GM12878 (cell line): Measurements from ENCODE around the gene EPHB1. TPM values are rescaled to one million over a fixed set of nuclear protein-coding genes. Genes with fewer than 3 reads are reported as not detected.

Experiments used
- ATAC-seq: fragments of 200-7000 bp; cut with Tn5 transposase; 3 replicates; pipeline ENCODE4 v1.9.1; 2020; ENCODE audit warnings: mild to moderate bottlenecking, moderate library complexity
- BruUV-seq: library from RNA; stranded (reverse); fragments of 400-500 nt; replicated peaks from 2 replicates; lab custom pipeline; 2021; lab: Mats Ljungman, UMichigan
- CTCF ChIA-PET: fragments of 300-600 bp; sonication (Branson Sonifier 250); formaldehyde crosslinking; extraction: SDS; loops from one replicate; lab custom pipeline; 2021; ENCODE audit warnings: inconsistent platforms; lab: Yijun Ruan, JAX
- POLR2A ChIA-PET: fragments of 350-600 bp; formaldehyde crosslinking; extraction: SDS; loops from one replicate; lab custom pipeline; 2021; ENCODE audit warnings: inconsistent platforms; lab: Charles Lee
- RAD21 ChIA-PET: fragments of 300-600 bp; sonication (Branson Sonifier 250); formaldehyde crosslinking; loops from one replicate; lab custom pipeline; 2023; ENCODE audit warnings: antibody characterized with exemption; ENCODE audit not compliant: unreplicated experiment; lab: Charles Lee
- SMC1A ChIA-PET: fragments of 300-600 bp; sonication (Branson Sonifier 250); formaldehyde crosslinking; loops from one replicate; lab custom pipeline; 2023; ENCODE audit not compliant: unreplicated experiment, uncharacterized antibody; lab: Charles Lee
- DNase-seq: peaks from one replicate; pipeline ENCODE4 v3.0.0-alpha.2; 2011; ENCODE audit warnings: low read depth, low spot score
- FAIRE-seq: peaks from 3 replicates; lab custom pipeline; 2011; peaks lifted over from hg19 to GRCh38; lab: Jason Lieb, UNC
- H2AFZ ChIP-seq: 2 replicates; pipeline ENCODE4 v1.6.0; 2011; ENCODE audit warnings: low read depth, low read length, control low read depth; ENCODE audit not compliant: control insufficient read depth
- H3K27ac ChIP-seq: 2 replicates; pipeline ENCODE4 v1.5.1; 2011; ENCODE audit warnings: control low read depth; ENCODE audit not compliant: control insufficient read depth, insufficient read depth
- H3K27me3 ChIP-seq, 2 experiments: replicated peaks in 1 of 2; 2 replicates each; pipeline versions ENCODE4 v1.6.0 to v1.6.1; 2011; ENCODE audit warnings: low read length in 1 of 2; ENCODE audit not compliant: control insufficient read depth in 2 of 2, insufficient read depth in 2 of 2
- H3K36me3 ChIP-seq, 2 experiments: 2 replicates each; pipeline ENCODE4 v1.5.1; 2011; ENCODE audit warnings: low read length in 1 of 2; ENCODE audit not compliant: control insufficient read depth in 2 of 2, insufficient read depth in 2 of 2
- H3K4me1 ChIP-seq: 2 replicates; pipeline ENCODE4 v1.6.1; 2011; ENCODE audit warnings: mild to moderate bottlenecking, low read length, moderate library complexity, mixed read lengths; ENCODE audit not compliant: control insufficient read depth, insufficient read depth
- H3K4me2 ChIP-seq: 2 replicates; pipeline ENCODE4 v1.6.0; 2011; ENCODE audit warnings: control low read depth; ENCODE audit not compliant: control insufficient read depth, insufficient read depth
- H3K4me3 ChIP-seq: fragments of 200-600 bp; sonication (generic); 2 replicates; pipeline ENCODE4 v1.5.1; 2016
- H3K79me2 ChIP-seq: 2 replicates; pipeline ENCODE4 v1.6.0; 2011; ENCODE audit warnings: low read length; ENCODE audit not compliant: control insufficient read depth, insufficient read depth
- H3K9ac ChIP-seq: 2 replicates; pipeline ENCODE4 v1.8.0; 2011; ENCODE audit warnings: low read length, control low read depth, mixed read lengths; ENCODE audit not compliant: control insufficient read depth, insufficient read depth
- H3K9me3 ChIP-seq: replicated peaks from 3 replicates; pipeline ENCODE4 v1.5.1; 2011; ENCODE audit warnings: mild to moderate bottlenecking, low read length; ENCODE audit not compliant: control insufficient read depth, insufficient read depth
- H4K20me1 ChIP-seq: 2 replicates; pipeline ENCODE4 v1.6.0; 2011; ENCODE audit not compliant: control insufficient read depth, insufficient read depth
- BCLAF1 ChIP-seq: fragments of 450-650 bp; IDR thresholded peaks from 2 replicates; pipeline ENCODE4 v1.6.1; 2017; ENCODE audit warnings: antibody characterized with exemption, mild to moderate bottlenecking, moderate library complexity
- BRCA1 ChIP-seq: IDR thresholded peaks from 2 replicates; pipeline ENCODE4 v1.6.1; 2011; ENCODE audit warnings: low read depth, low read length, improper control_type of control experiment
- CBX5 ChIP-seq: sonication (generic); IDR thresholded peaks from 2 replicates; pipeline ENCODE4 v1.6.1; 2016; ENCODE audit warnings: low read depth, moderate library complexity, mild to moderate bottlenecking, inconsistent platforms
- CREM ChIP-seq: IDR thresholded peaks from 2 replicates; pipeline ENCODE4 v1.6.1; 2014; ENCODE audit warnings: antibody characterized with exemption, low read depth
- ESRRA ChIP-seq: IDR thresholded peaks from 2 replicates; pipeline ENCODE4 v1.6.1; 2012; ENCODE audit warnings: mild to moderate bottlenecking, low read length, improper control_type of control experiment
- GABPA ChIP-seq: IDR thresholded peaks from 2 replicates; pipeline ENCODE4 v1.6.1; 2014; ENCODE audit warnings: antibody characterized with exemption, low read depth, mild to moderate bottlenecking, inconsistent platforms
- GATAD2B ChIP-seq: fragments of 450-650 bp; conservative IDR thresholded peaks from 2 replicates; pipeline ENCODE4 v1.6.1; 2017; ENCODE audit warnings: low read depth, mild to moderate bottlenecking, moderate library complexity
- HSF1 ChIP-seq: fragments of 150-350 bp; IDR thresholded peaks from 2 replicates; pipeline ENCODE4 v1.6.1; 2014; ENCODE audit warnings: mild to moderate bottlenecking, low read depth, low read length
- IRF4 ChIP-seq: IDR thresholded peaks from 2 replicates; pipeline ENCODE4 v1.6.1; 2011; ENCODE audit warnings: low read depth, low read length
- IRF5 ChIP-seq: fragments of 450-650 bp; IDR thresholded peaks from 2 replicates; pipeline ENCODE4 v1.6.1; 2017; ENCODE audit warnings: borderline replicate concordance
- MTA3 ChIP-seq: IDR thresholded peaks from 2 replicates; pipeline ENCODE4 v1.6.1; 2012; ENCODE audit warnings: low read length, inconsistent platforms, borderline replicate concordance
- NFXL1 ChIP-seq: fragments of 450-650 bp; IDR thresholded peaks from 2 replicates; pipeline ENCODE4 v1.6.1; 2017; ENCODE audit warnings: antibody characterized with exemption, mild to moderate bottlenecking, borderline replicate concordance
- SMARCA5 ChIP-seq: fragments of 450-650 bp; IDR thresholded peaks from 2 replicates; pipeline ENCODE4 v1.6.1; 2017; ENCODE audit warnings: mild to moderate bottlenecking
- SMC3 ChIP-seq: IDR thresholded peaks from 2 replicates; pipeline ENCODE4 v1.6.1; 2011; ENCODE audit warnings: low read length, improper control_type of control experiment, borderline replicate concordance
- WGBS: methylation state at CpG from one replicate; pipeline ENCODE4 v1.1.6; 2016; ENCODE audit warnings: low lambda C conversion rate; ENCODE audit not compliant: insufficient replicate concordance, insufficient coverage; ENCODE audit errors: missing lambda C conversion rate; 5-methylcytosine and 5-hydroxymethylcytosine counted together
- in situ Hi-C: fragments of 300-500 bp; cut with MboI; formaldehyde crosslinking; loops from 9 replicates; pipeline ENCODE4 v1.14.3; 2018; ENCODE audit warnings: mixed read lengths
- intact Hi-C: fragments of 100-400 bp; cut with micrococcal nuclease; formaldehyde crosslinking; loops from one replicate; pipeline ENCODE4 v1.14.2; 2022; ENCODE audit not compliant: unreplicated experiment
- polyA plus RNA-seq, 11 experiments: library from polyadenylated mRNA; depleted of rRNA in 4 of 11; unstranded in 6 of 11; stranded (reverse) in 5 of 11; fragments of >200 nt; fragmentation: Nextera tagmentation in 4 of 11; fragmentation: Illumina TruSeq in 1 of 11; extraction: Ambion mirVana in 4 of 11; extraction: Trizol in 1 of 11; gene quantifications; 1 replicate in 1 of 11; 2 replicates in 10 of 11; pipeline versions ENCODE4 v1.2.1 to v1.2.3, GENCODE V29; 2011 to 2016; ENCODE audit warnings: inconsistent platforms in 2 of 11, missing spikeins in 2 of 11, low read depth in 1 of 11
- total RNA-seq, 4 experiments: library from RNA; depleted of rRNA in 3 of 4; stranded (reverse); fragments of >200 nt in 3 of 4; fragmentation: Illumina TruSeq in 1 of 4; extraction: Trizol in 1 of 4; gene quantifications; 2 replicates each; pipeline versions ENCODE4 v1.2.1 to v1.2.3, GENCODE V29; 2013 to 2021

Gene EPHB1
- total and polyA plus RNA-seq, 10 of the 15 experiments (the other 5 are each of a cell fraction or from before 2014, with no cell fraction given) = 0.33 to 23.8 (median 1.2) TPM

- no TSS peak for BruUV-seq
- Histone ChIP-seq H3K4me2 (no peak overlapping the region), H3K9ac (no peak overlapping the region), H4K20me1 (no peaks in the 10 kb centered on the region), H2AFZ (no peak overlapping the region), H3K9me3 (no peaks in the 10 kb centered on the region; the same call in 2 of the 3 replicates), H3K27me3 (no peaks in the 10 kb centered on the region; a peak in 1 of 4 replicates), H3K79me2 (no peaks in the 10 kb centered on the region), H3K27ac (no peak overlapping the region), H3K36me3 (no peaks in the 10 kb centered on the region), H3K4me1 (no peaks in the 10 kb centered on the region), H3K4me3 (no peak overlapping the region)
- SMC1A ChIA-PET = no interaction called here
- POLR2A ChIA-PET = no interaction called here
- DNase-seq (no peak), FAIRE-seq (no peak), ATAC-seq (no peak)
- CTCF ChIA-PET = no interaction called here
- 0% methylated on average over 1 of the region's 1 CpG for WGBS
- TF ChIP-seq IRF4 (no peak), CBX5 (no peak), BCLAF1 (no peak), ESRRA (no peak), IRF5 (no peak), BRCA1 (no peak), SMC3 (no peak), NFXL1 (no peak), MTA3 (no peak), HSF1 (no peak), CREM (no peak), GABPA (no peak), GATAD2B (no peak), SMARCA5 (no peak)
- RAD21 ChIA-PET = no interaction called here
- intact Hi-C loops = no loop called here
- in situ Hi-C loops = no loop called here
These were observed 22.5 kb upstream of the EPHB1 start for GRCh38 chr3:134772591-134772990.
